GM19467 (cell line): Measurements from ENCODE around the gene FAM200C.
"Not testable (repeated sequence)": the region's sequence is repeated elsewhere in the genome, so short reads cannot be mapped to it uniquely, and the experiment has no call there.

Experiments used
- ATAC-seq: cut with Tn5 transposase; IDR thresholded peaks from one replicate; pipeline ENCODE4 v1.9.1; 2021; ENCODE audit warnings: mild to moderate bottlenecking, moderate library complexity; ENCODE audit not compliant: unreplicated experiment

The FAM200C gene

GRCh38 chr5:160399402-160400353, at the start of gene FAM200C:
FAM200C (minus strand) TSS chr5:160400054; CDS start chr5:160395490, 4,564 bp downstream.
- ATAC-seq, result peak; percentile 78

GRCh38 chr5:160449458-160449857, 49.6 kb upstream of the FAM200C start:
- no peak for ATAC-seq

- ATAC-seq, result no peak
Observed at GRCh38 chr5:160448886-160449285, 49.0 kb upstream of the FAM200C start.

- no peak for ATAC-seq
Observed at GRCh38 chr5:160445751-160446150, 45.9 kb upstream of the FAM200C start.

GRCh38 chr5:160445132-160445531, 45.3 kb upstream of the FAM200C start:
- no peak for ATAC-seq

GRCh38 chr5:160444407-160444806, 44.6 kb upstream of the FAM200C start:
- no peak for ATAC-seq

GRCh38 chr5:160442824-160443431, 43.1 kb upstream of the FAM200C start:
- no peak for ATAC-seq

GRCh38 chr5:160441311-160441781, 41.5 kb upstream of the FAM200C start:
- peak; percentile 23 for ATAC-seq

GRCh38 chr5:160439205-160439600, 39.3 kb upstream of the FAM200C start:
- ATAC-seq, result peak; percentile 62

- peak; percentile 37 for ATAC-seq
Observed at GRCh38 chr5:160438316-160439204, 38.7 kb upstream of the FAM200C start.

- no peak for ATAC-seq
Observed at GRCh38 chr5:160437271-160437670, 37.4 kb upstream of the FAM200C start.

GRCh38 chr5:160436661-160437060, 36.8 kb upstream of the FAM200C start:
- not testable (repeated sequence) for ATAC-seq

- no peak for ATAC-seq
Observed at GRCh38 chr5:160436017-160436416, 36.2 kb upstream of the FAM200C start.

GRCh38 chr5:160435532-160435931, 35.7 kb upstream of the FAM200C start:
- no peak for ATAC-seq

GRCh38 chr5:160434022-160434531, 34.2 kb upstream of the FAM200C start:
- ATAC-seq, result peak; percentile 71

GRCh38 chr5:160432787-160433186, 32.9 kb upstream of the FAM200C start:
- ATAC-seq, result no peak

- ATAC-seq, result peak; percentile 25
Observed at GRCh38 chr5:160432196-160432595, 32.3 kb upstream of the FAM200C start.

GRCh38 chr5:160427607-160428006, 27.8 kb upstream of the FAM200C start:
- ATAC-seq, result no peak

- ATAC-seq, result no peak
Observed at GRCh38 chr5:160423099-160423498, 23.2 kb upstream of the FAM200C start.

- ATAC-seq, result peak; percentile 67
Observed at GRCh38 chr5:160421625-160422258, 21.9 kb upstream of the FAM200C start, which contains the start of gene PTTG1. PTTG1 (plus strand) TSS chr5:160421855; CDS start chr5:160422313, 458 bp downstream.
